ENCODE measurements around the gene APBB1.

DNA sequence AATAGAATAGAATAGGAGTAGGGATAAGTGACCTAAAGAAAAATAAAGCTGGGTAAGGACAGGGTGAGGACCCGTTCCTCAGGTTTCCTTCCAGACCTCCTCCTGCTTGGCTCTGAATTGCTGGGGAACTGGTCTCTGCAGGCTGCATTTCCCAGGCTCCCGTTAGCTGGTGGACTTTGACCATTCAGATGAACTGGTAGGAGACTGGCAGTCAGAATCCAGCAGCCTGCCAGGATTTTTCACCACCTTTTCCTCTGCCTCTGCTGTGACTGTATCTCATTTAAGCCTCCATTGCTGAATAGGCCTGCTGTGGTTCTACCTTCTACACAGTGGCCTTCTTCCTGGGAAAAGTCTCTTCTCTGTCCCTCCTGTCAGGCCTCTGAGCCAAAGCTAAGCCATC, 53.2 kb downstream of the APBB1 start:
- TF ChIP-seq, protein P1, sequence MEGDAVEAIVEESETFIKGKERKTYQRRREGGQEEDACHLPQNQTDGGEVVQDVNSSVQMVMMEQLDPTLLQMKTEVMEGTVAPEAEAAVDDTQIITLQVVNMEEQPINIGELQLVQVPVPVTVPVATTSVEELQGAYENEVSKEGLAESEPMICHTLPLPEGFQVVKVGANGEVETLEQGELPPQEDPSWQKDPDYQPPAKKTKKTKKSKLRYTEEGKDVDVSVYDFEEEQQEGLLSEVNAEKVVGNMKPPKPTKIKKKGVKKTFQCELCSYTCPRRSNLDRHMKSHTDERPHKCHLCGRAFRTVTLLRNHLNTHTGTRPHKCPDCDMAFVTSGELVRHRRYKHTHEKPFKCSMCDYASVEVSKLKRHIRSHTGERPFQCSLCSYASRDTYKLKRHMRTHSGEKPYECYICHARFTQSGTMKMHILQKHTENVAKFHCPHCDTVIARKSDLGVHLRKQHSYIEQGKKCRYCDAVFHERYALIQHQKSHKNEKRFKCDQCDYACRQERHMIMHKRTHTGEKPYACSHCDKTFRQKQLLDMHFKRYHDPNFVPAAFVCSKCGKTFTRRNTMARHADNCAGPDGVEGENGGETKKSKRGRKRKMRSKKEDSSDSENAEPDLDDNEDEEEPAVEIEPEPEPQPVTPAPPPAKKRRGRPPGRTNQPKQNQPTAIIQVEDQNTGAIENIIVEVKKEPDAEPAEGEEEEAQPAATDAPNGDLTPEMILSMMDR (IDR thresholded peaks at IDR 0.05; ENCODE audit: low read depth, low read length) = no peak
- TF ChIP-seq, protein P2, sequence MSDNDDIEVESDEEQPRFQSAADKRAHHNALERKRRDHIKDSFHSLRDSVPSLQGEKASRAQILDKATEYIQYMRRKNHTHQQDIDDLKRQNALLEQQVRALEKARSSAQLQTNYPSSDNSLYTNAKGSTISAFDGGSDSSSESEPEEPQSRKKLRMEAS (IDR thresholded peaks at IDR 0.05; ENCODE audit: low read depth, low read length) = no peak
- TF ChIP-seq POLR2A (IDR thresholded peaks at IDR 0.05; ENCODE audit: extremely low read depth, insufficient read length) = no peak
- no peak for TF ChIP-seq MYC (IDR thresholded peaks at IDR 0.05; ENCODE audit: low read depth, low read length)

Data from NB4 (cell line).